Stimulated activated CD8-positive, alpha-beta memory T cell treated with anti-CD3 and anti-CD28 coated beads, Interleukin-4, amount 100 ng/mL, for 4 hours (primary cell): ENCODE results near the gene FAM114A2.
"Not testable (repeated sequence)": the region's sequence is repeated elsewhere in the genome, so short reads cannot be mapped to it uniquely, and the experiment has no call there.

ENCODE experiments used
- DNase-seq, 2 donors: peaks; one replicate each; pipeline ENCODE4 v3.0.0-alpha.2; 2020; ENCODE audit warnings: low read depth in 2 of 2, low spot score in 1 of 2

Gene FAM114A2

GRCh38 chr5:154049636-154050035, 10.9 kb upstream of the FAM114A2 start:
- DNase-seq: no peak

DNA sequence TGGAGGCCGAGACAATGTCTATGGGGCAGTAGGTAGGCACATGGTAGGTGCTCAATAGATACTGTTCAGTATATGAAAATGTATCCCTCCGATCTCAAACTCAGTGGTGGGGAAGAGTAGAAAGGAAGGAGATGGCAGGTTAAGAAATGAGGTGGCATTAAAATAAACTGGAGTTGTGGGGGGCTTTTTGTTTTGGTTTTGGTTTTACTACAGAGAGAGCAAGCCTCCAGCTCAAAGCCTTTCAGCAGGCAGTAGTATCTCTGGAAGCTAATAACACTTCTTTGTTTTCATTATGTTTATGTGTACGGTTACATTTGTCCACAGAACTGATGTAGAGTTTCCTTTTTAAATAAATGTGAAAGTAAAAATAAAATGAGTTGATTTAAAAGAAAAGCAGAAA, 8.6 kb upstream of the FAM114A2 start:
- no peak for DNase-seq

DNA sequence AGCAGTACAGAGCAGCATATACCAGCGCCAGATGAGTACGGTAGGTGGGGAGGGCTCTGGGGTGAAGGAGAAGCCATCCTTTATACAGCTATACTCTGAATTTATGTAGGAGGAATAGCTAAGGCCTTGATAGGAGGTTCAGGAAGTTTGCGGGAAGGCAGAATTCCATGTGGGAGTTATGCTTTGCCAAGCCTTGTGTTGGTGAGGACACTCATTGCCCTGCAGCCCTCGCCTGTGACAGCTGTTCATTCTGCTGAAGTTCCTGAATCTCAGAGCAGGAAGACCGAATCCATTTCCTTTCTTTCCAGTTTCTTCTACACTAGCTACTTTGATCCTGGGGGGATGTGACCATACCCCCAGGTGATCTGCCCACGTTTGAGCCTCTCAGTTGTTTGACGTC, 7.8 kb upstream of the FAM114A2 start:
- DNase-seq: no peak

GRCh38 chr5:154044581-154044980, 5.9 kb upstream of the FAM114A2 start:
- no peak for DNase-seq

GRCh38 chr5:154044099-154044498, 5.4 kb upstream of the FAM114A2 start:
- DNase-seq: no peak

- DNase-seq: no peak
Observed at GRCh38 chr5:154042766-154043165, 4.1 kb upstream of the FAM114A2 start.

DNA sequence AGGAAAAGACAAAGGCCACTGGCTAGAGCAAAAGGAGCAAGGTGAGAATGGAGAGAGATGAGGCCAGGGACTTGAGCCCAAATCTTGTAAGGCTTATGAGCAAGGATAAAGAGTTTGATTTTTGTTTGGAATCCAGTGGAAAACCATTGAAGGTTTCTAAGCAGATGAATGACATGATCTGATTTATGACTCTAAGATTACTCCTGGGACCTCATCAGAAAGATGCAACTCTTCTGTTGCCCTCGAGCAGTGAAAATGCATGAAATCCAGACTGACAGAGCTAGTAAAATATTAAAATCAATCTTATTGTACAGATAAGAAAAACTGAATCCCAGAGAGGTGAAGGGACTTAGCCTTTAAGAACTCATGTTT, 734 bp upstream of the FAM114A2 start:
- no peak for DNase-seq

- DNase-seq: peak in 1 of 2 donors; percentile 4
Observed at GRCh38 chr5:154038261-154038706, 426 bp downstream of the FAM114A2 start.

GRCh38 chr5:154034944-154035343, 3.8 kb downstream of the FAM114A2 start:
- DNase-seq: no peak

DNA sequence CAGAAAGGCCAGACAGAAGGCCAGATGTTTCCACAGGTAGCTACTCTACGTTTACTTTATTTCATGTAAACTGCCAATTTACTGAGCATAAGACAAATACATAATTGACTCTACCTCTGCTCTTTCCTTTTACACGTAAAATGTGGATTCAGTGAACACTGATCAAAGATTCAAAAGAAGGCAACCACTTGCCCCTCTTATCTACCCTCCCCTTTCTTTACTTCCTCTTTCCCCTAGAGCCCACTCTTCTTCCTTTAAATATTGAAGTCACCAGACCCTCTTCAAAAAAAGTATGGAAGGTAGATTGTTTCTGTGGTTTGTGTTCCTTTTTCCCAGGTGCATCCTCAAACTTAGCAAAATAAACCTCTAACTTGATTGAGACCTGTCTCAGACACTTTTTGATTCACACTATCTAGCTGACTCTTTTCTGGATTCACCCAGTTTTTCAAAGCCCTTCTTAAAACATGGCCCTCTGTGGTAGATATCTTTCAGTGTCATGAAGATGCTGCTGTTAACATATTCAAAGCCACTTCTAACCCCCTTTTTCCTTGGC, 6.7 kb downstream of the FAM114A2 start:
- DNase-seq: no peak

DNA sequence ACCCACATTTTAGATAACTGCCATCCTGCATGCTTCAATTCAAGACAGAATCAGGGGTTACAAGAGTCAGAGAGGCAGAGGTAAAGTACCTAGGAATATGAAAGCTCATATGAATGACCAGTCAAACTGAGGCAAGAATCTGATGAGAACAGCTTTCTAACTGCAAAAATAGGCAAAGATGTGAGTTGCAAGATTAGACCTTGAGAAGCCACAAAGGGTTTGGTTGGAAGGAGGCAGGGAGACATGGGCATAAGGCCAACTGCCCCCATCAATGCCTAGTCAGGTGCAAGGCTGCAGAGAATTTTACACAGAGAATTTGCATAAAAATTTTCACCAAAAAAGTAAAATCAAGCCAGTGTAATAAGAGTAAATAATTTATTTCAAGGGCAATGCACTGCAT, 12.8 kb downstream of the FAM114A2 start:
- DNase-seq: no peak

DNA sequence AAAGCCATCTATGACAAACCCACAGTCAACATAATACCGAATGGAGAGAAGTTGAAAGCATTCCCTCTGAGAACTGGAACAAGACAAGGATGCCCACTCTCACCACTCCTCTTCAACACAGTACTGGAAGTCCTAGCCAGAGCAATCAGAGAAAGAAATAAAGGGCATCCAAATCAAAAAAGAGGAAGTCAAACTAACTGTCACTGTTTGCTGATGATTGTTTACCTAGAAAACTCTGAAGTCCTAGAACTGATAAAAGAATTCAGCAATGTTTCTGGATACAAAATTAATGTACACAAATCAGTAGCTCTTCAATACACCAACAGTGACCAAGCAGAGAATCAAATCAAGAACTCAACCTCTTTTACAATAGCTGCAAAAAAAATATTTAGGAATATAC, 19.8 kb downstream of the FAM114A2 start:
- not testable (repeated sequence) for DNase-seq

DNA sequence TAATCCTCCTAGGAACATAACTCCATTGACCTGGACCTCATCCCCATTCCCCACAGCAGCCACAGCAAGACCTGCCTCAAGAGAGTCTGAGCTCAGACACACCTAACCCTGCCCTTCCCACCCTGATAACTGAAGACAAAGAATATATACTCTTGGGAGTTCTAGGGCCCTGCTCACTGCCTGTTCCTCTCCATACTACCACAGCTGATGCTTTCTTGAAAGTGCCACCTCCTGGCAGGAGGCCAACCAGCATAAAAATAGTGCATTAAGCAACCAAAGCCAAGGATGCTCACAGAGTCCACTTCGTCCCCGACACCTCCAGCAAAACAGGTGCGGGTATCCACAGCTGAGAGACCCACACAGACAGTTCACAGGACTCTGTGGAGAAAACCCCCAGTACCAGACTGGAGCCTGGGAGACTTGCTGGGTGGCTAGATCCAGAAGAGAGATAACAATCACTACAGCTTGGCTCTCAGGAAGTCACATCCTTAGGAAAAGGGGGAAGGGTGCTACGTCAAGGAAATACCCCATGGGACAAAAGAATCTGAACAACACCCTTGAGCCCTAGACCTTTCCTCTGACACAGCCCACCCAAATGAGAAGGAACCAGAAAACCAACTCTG, 23.5 kb downstream of the FAM114A2 start:
- DNase-seq: no peak

- DNase-seq: no peak
Observed at GRCh38 chr5:154010660-154011059, 28.1 kb downstream of the FAM114A2 start.

GRCh38 chr5:154005648-154006047, 33.1 kb downstream of the FAM114A2 start:
- no peak for DNase-seq

- no peak for DNase-seq
Observed at GRCh38 chr5:154002511-154003020, 36.1 kb downstream of the FAM114A2 start.

- no peak for DNase-seq
Observed at GRCh38 chr5:154002093-154002492, 36.6 kb downstream of the FAM114A2 start.

- DNase-seq: no peak
Observed at GRCh38 chr5:154000703-154001102, 38.0 kb downstream of the FAM114A2 start.

DNA sequence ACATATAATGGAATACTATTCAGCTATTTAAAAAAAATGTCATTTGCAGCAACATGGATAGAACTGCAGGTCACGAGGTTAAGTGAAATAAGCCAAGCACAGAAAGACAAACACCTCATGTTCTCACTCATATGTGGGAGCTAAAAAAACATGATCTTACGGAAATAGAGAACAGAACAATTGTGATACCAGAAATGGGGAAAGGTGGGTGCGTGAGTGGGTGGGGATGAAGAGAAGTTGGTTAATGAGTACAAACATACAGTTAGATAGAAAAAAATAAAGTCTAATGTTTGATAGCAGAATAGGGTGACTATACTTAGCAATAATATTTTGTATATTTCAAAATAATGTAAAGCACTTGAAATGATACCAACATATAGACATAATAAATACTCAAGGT, 38.7 kb downstream of the FAM114A2 start:
- DNase-seq: no peak

GRCh38 chr5:153998768-153999167, 39.9 kb downstream of the FAM114A2 start:
- DNase-seq: no peak

GRCh38 chr5:153998010-153998409, 40.7 kb downstream of the FAM114A2 start:
- DNase-seq: no peak

DNA sequence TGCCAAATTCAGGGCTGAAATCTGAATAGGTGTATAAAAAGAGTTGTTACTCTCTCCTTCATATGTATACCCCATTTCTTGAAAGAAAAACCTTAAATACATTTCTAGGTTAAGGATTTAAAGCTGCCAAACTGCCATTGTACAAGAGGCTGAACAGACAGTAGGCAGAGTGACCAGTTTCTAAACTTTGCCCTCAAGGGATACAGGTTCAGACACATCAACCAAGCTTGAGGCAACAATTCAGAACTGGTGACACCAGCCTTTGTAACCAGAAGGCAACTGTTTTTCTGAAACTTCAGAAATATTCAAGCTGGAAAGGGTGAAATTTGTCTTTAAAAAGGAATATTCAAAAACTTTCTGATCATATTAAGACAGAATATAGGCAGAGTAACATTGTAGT, 47.5 kb downstream of the FAM114A2 start:
- no peak for DNase-seq

DNA sequence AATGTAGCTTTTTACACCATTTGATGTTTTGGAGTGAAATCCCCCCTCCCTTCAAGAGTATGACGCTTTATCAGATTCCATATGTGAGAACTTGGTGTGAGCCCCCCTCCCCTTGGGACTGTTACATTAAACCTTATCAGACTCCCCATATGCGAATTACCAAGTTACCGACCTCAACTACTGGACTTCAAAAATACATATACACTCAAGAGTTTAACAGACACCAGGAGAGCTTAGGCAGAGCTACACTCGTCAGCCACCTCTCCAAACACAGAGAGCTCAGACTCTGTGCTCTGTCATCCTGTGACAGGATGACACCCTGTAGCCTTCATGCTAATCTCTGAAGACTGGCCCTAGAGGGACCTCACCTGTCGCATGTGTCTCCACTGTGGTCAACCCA, 50.2 kb downstream of the FAM114A2 start:
- DNase-seq: no peak
